Thymus (tissue), 11 donors: ENCODE measurements around the gene TAF3. TPM values are rescaled to one million over a fixed set of nuclear protein-coding genes. Genes with fewer than 3 reads are reported as not detected.

Experiments used
- DNase-seq, 9 donors: peaks; one replicate each; pipeline ENCODE4 v3.0.0-alpha.2; 2013; ENCODE audit warnings: low spot score in 9 of 9, low read depth in 6 of 9, missing footprints in 1 of 9
- H3K27ac ChIP-seq, 2 donors: one replicate each; pipeline ENCODE4 v1.5.1; 2013; ENCODE audit warnings: control low read depth in 1 of 2, low read depth in 1 of 2, low read length in 1 of 2, mild to moderate bottlenecking in 1 of 2, moderate library complexity in 1 of 2
- H3K27me3 ChIP-seq, 2 donors: one replicate each; pipeline ENCODE4 v1.5.1; 2013; ENCODE audit warnings: low read length in 1 of 2; ENCODE audit not compliant: control insufficient read depth in 2 of 2, insufficient read depth in 1 of 2
- H3K36me3 ChIP-seq, 2 donors: one replicate each; pipeline ENCODE4 v1.5.1; 2013; ENCODE audit warnings: low read length in 1 of 2, mild to moderate bottlenecking in 1 of 2, moderate library complexity in 1 of 2; ENCODE audit not compliant: control insufficient read depth in 2 of 2, insufficient read depth in 2 of 2
- H3K4me1 ChIP-seq, 2 donors: one replicate each; pipeline ENCODE4 v1.5.1; 2013; ENCODE audit warnings: low read length in 2 of 2; ENCODE audit not compliant: control insufficient read depth in 2 of 2, insufficient read depth in 2 of 2
- H3K4me3 ChIP-seq, 2 donors: one replicate each; pipeline ENCODE4 v1.5.1; 2013; ENCODE audit warnings: low read length in 2 of 2, control low read depth in 1 of 2, mild to moderate bottlenecking in 1 of 2
- H3K9me3 ChIP-seq, 2 donors: one replicate each; pipeline ENCODE4 v1.5.1; 2013; ENCODE audit warnings: low read length in 1 of 2, mild to moderate bottlenecking in 1 of 2; ENCODE audit not compliant: control insufficient read depth in 2 of 2, insufficient read depth in 1 of 2
- WGBS: extraction: QIAGEN DNeasy Blood & Tissue Kit; methylation state at CpG from one replicate; pipeline ENCODE4 v1.1.7; 2013; 5-methylcytosine and 5-hydroxymethylcytosine counted together
- polyA plus RNA-seq: library from polyadenylated mRNA; stranded (reverse); fragments of 200-250 nt; gene quantifications from one replicate; pipeline ENCODE4 v1.2.3, GENCODE V29; 2013
- total RNA-seq: library from RNA; stranded (reverse); fragments of 120-200 nt; gene quantifications from one replicate; pipeline ENCODE4 v1.2.4, GENCODE V29; 2013
- donor health status: healthy.

Gene TAF3
- total and polyA plus RNA-seq, 2 donors = 2.2 to 5.7 TPM

GRCh38 chr10:8049045-8049864, 230.9 kb downstream of the TAF3 start:
- H3K9me3 ChIP-seq = peaks cover 0 to 16% of the 10 kb centered on the region in 2 donors

GRCh38 chr10:8049865-8050555, 231.7 kb downstream of the TAF3 start:
- Histone ChIP-seq H3K27ac (no peak overlapping the region), H3K4me3 (peak overlapping the region in 1 of 2 donors; percentile 37), H3K4me1 (peaks cover 41 to 78% of the 10 kb centered on the region in 2 donors), H3K9me3 (peaks cover 0 to 16% of the 10 kb centered on the region in 2 donors), H3K36me3 (no peaks in the 10 kb centered on the region), H3K27me3 (peaks cover 71 to 89% of the 10 kb centered on the region in 2 donors)
- WGBS = 1% methylated on average over 68 of the region's 68 CpGs
- DNase-seq = peak in 1 of 9 donors; percentile 46

More at GRCh38 chr10:8049045-8049864, 230.9 kb downstream of the TAF3 start:
- Histone ChIP-seq H3K27me3 (peaks cover 79 to 91% of the 10 kb centered on the region in 2 donors), H3K27ac (no peak overlapping the region), H3K4me1 (peaks cover 42 to 86% of the 10 kb centered on the region in 2 donors), H3K36me3 (no peaks in the 10 kb centered on the region), H3K4me3 (peak overlapping the region in 1 of 2 donors; percentile 5)
- WGBS = 3% methylated on average over 51 of the region's 51 CpGs
- peak in 1 of 9 donors; percentile 39 for DNase-seq

- Histone ChIP-seq H3K36me3 (no peaks in the 10 kb centered on the region), H3K27me3 (peaks cover 65 to 87% of the 10 kb centered on the region in 2 donors), H3K4me3 (peak overlapping the region in 1 of 2 donors; percentile 37), H3K27ac (no peak overlapping the region), H3K4me1 (peaks cover 36 to 72% of the 10 kb centered on the region in 2 donors), H3K9me3 (peaks cover 0 to 16% of the 10 kb centered on the region in 2 donors)
- WGBS = 1% methylated on average over 60 of the region's 60 CpGs
- peak in 1 of 9 donors; percentile 68 for DNase-seq
Observed at GRCh38 chr10:8050556-8051108, 232.3 kb downstream of the TAF3 start.

GRCh38 chr10:8051109-8051821, 233.0 kb downstream of the TAF3 start:
- peak in 1 of 9 donors; percentile 52 for DNase-seq
- Histone ChIP-seq H3K4me1 (peaks cover 36 to 66% of the 10 kb centered on the region in 2 donors), H3K9me3 (peaks cover 0 to 16% of the 10 kb centered on the region in 2 donors), H3K27ac (no peak overlapping the region), H3K36me3 (no peaks in the 10 kb centered on the region), H3K27me3 (peaks cover 61 to 86% of the 10 kb centered on the region in 2 donors), H3K4me3 (peak overlapping the region in 1 of 2 donors; percentile 37)
- WGBS = 5% methylated on average over 52 of the region's 52 CpGs

GRCh38 chr10:8051851-8052257, 233.5 kb downstream of the TAF3 start:
- Histone ChIP-seq H3K4me1 (peaks cover 36 to 68% of the 10 kb centered on the region in 2 donors), H3K9me3 (peaks cover 0 to 16% of the 10 kb centered on the region in 2 donors), H3K4me3 (peak overlapping the region in 1 of 2 donors; percentile 37), H3K27ac (no peak overlapping the region), H3K36me3 (no peaks in the 10 kb centered on the region), H3K27me3 (peaks cover 58 to 80% of the 10 kb centered on the region in 2 donors)
- no peak for DNase-seq
- WGBS = 4% methylated on average over 29 of the region's 29 CpGs

- Histone ChIP-seq H3K4me3 (peak overlapping the region in 1 of 2 donors; percentile 37), H3K27ac (no peak overlapping the region), H3K27me3 (peaks cover 58 to 75% of the 10 kb centered on the region in 2 donors), H3K36me3 (peaks cover 0 to 3% of the 10 kb centered on the region in 2 donors), H3K9me3 (peaks cover 0 to 16% of the 10 kb centered on the region in 2 donors), H3K4me1 (peaks cover 37 to 68% of the 10 kb centered on the region in 2 donors)
- peak in 2 of 9 donors; percentile 57 to 80 for DNase-seq
- whole genome bisulfite sequencing = 6% methylated on average over 32 of the region's 32 CpGs
Observed at GRCh38 chr10:8052341-8052955, 234.1 kb downstream of the TAF3 start.

GRCh38 chr10:8052956-8053445, 234.7 kb downstream of the TAF3 start:
- 6% methylated on average over 17 of the region's 17 CpGs for WGBS
- Histone ChIP-seq H3K36me3 (peaks cover 1 to 9% of the 10 kb centered on the region in 2 donors), H3K27ac (no peak overlapping the region), H3K4me1 (peaks cover 42 to 72% of the 10 kb centered on the region in 2 donors), H3K4me3 (peak overlapping the region in 1 of 2 donors; percentile 97), H3K27me3 (peaks cover 52 to 71% of the 10 kb centered on the region in 2 donors), H3K9me3 (peaks cover 0 to 15% of the 10 kb centered on the region in 2 donors)
- no peak for DNase-seq
